PC-3 (cell line): ENCODE results near the gene PIGU.

Experiments used
- EZH2 ChIP-seq: fragments of 300-600 bp; sonication (generic); IDR thresholded peaks from one replicate; pipeline ENCODE4 v1.6.1; 2017; ENCODE audit warnings: antibody characterized with exemption, mild to moderate bottlenecking, low read length; ENCODE audit not compliant: unreplicated experiment
- TF ChIP-seq, protein P1 (sequence below): fragments of 300-600 bp; sonication (generic); conservative IDR thresholded peaks from 2 replicates; pipeline ENCODE4 v1.5.1; 2017; ENCODE audit warnings: antibody characterized with exemption, low read depth, mild to moderate bottlenecking, low read length

DNA sequence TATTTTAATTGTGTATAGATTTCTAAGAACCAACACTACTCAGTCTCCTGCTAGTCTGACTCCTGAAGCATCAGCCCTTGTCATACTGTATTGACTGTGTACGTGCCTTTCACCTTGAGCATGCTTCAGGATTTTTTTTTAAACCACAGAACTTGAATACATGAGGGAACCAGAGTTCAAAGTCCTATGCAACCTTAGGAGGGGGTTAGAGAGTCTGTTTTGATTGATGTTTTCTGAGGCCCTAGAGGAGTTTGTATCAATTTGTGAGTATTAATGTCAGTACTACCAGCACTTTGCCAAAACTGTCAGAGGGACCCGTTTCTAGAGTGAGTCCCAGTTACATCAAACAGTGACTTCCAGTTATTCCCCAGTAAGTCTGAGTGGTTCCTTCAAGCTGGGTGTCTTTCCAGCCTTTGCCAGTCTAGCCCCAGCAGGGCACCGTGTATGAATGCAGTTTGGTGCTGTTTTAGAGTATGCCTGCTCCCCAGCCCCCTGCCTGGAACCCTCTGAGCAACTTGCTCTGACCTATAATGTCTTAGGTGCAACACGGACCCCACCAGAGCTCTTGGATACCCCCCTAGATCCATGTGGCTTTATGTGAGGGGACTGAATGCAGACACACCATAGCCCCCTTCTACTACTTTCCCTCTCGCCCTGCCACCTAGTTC is 35.8 kb upstream of the PIGU start:
- no peak for TF ChIP-seq EZH2
- TF ChIP-seq, protein P1, sequence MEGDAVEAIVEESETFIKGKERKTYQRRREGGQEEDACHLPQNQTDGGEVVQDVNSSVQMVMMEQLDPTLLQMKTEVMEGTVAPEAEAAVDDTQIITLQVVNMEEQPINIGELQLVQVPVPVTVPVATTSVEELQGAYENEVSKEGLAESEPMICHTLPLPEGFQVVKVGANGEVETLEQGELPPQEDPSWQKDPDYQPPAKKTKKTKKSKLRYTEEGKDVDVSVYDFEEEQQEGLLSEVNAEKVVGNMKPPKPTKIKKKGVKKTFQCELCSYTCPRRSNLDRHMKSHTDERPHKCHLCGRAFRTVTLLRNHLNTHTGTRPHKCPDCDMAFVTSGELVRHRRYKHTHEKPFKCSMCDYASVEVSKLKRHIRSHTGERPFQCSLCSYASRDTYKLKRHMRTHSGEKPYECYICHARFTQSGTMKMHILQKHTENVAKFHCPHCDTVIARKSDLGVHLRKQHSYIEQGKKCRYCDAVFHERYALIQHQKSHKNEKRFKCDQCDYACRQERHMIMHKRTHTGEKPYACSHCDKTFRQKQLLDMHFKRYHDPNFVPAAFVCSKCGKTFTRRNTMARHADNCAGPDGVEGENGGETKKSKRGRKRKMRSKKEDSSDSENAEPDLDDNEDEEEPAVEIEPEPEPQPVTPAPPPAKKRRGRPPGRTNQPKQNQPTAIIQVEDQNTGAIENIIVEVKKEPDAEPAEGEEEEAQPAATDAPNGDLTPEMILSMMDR: no peak
